Measurements from ENCODE around the gene RNF151.
"Not testable (repeated sequence)": the region's sequence is repeated elsewhere in the genome, so short reads cannot be mapped to it uniquely, and the experiment has no call there.

Gene RNF151

GRCh38 chr16:1960665-1961630 lies 5.7 kb upstream of the RNF151 start:
- DNase-seq: peak; percentile 28

GRCh38 chr16:1961651-1962067 lies 5.0 kb upstream of the RNF151 start:
- no peak for DNase-seq

- not testable (repeated sequence) for DNase-seq
These were observed 4.2 kb upstream of the RNF151 start for GRCh38 chr16:1962161-1963153.

GRCh38 chr16:1963806-1964505 lies 2.7 kb upstream of the RNF151 start:
- DNase-seq: peak; percentile 48

GRCh38 chr16:1964506-1965395 lies 1.9 kb upstream of the RNF151 start, which contains the start of gene RPS2:
Gene RPS2, minus strand, starts transcription at chr16:1964826. Its CDS starts 201 bp downstream, at chr16:1964625.
- DNase-seq: peak; percentile 98

GRCh38 chr16:1965396-1966001 lies 1.2 kb upstream of the RNF151 start:
- no peak for DNase-seq

GRCh38 chr16:1968146-1968953 lies 1.7 kb downstream of the RNF151 start:
- no peak for DNase-seq

GRCh38 chr16:1971796-1972489 lies 5.3 kb downstream of the RNF151 start, which contains the start of gene TBL3:
Gene TBL3, plus strand, starts transcription at chr16:1972053. Its CDS starts 112 bp downstream, at chr16:1972165.
- peak; percentile 97 for DNase-seq

GRCh38 chr16:1972490-1972877 lies 5.8 kb downstream of the RNF151 start:
- DNase-seq: no peak

- DNase-seq: no peak
These were observed 7.0 kb downstream of the RNF151 start for GRCh38 chr16:1973461-1974156.

- DNase-seq: no peak
These were observed 7.8 kb downstream of the RNF151 start for GRCh38 chr16:1974157-1975070.

GRCh38 chr16:1975432-1976215 lies 9.0 kb downstream of the RNF151 start:
- no peak for DNase-seq

GRCh38 chr16:1976216-1976520 lies 9.5 kb downstream of the RNF151 start:
- no peak for DNase-seq

GRCh38 chr16:1976951-1977874 lies 10.6 kb downstream of the RNF151 start:
- no peak for DNase-seq

GRCh38 chr16:1977875-1978268 lies 11.2 kb downstream of the RNF151 start:
- DNase-seq: no peak

Measured in central memory CD4-positive, alpha-beta T cell (primary cell).